Activated naive CD8-positive, alpha-beta T cell (primary cell): ENCODE measurements around the gene EXOC4.

Source experiments
- H3K27ac Mint-ChIP-seq: one replicate; pipeline ENCODE4 v1.8.0; 2021; ENCODE audit warnings: mixed read lengths
- H3K27me3 Mint-ChIP-seq: one replicate; pipeline ENCODE4 v1.8.0; 2021; ENCODE audit warnings: mixed read lengths
- H3K36me3 Mint-ChIP-seq: one replicate; pipeline ENCODE4 v1.8.0; 2021; ENCODE audit warnings: mixed read lengths
- H3K4me1 Mint-ChIP-seq: one replicate; pipeline ENCODE4 v1.8.0; 2021; ENCODE audit warnings: low read depth, mixed read lengths
- H3K4me3 Mint-ChIP-seq: one replicate; pipeline ENCODE4 v1.8.0; 2021; ENCODE audit warnings: mild to moderate bottlenecking, mixed read lengths
- H3K9me3 Mint-ChIP-seq: one replicate; pipeline ENCODE4 v1.8.0; 2021; ENCODE audit warnings: low read depth, mixed read lengths

Gene EXOC4

DNA sequence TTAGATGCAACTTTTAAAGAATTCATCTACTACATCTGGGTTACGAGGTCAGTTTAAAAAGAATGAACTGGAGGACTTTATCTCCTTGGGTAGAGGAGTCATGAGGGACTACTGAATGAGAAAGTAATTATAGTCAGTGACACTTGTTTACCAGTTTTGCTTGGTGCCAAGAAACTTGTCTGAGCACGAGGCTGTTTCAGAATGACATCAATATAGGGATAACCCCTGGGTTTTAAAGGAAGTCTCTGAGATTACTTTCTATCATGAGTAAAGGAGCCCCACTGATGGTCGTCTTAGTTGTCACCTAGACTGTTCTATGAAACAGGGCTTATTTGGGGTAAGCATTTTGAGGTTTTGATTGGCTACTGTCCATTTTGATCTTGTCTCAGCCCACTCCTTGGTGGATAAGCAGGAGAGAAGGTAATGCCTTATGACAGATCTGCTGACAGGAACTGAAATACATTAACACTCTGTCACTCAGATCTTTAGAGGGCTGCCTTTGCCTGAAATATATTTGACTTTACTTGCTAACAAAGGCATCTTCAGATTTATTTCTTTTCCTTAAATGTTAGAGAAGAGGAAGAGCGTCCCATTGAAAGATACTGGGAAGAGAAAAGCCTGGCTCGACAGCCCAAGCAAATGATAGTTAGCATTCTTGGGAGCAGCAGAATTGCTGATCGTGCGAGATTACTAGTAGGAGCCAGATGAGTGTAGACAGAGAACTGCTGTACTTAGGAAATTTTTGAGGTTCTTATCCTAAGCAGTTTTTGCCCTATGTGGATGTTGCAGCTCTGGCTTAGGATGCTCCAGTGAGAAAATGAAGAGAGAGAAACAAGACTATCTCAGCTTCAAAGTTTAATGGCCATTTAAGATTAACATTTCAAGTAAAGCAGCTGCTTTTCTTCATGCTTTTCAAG lies 575.1 kb downstream of the EXOC4 start:
- no peak overlapping the region for H3K4me3 Mint-ChIP-seq
- H3K27me3 Mint-ChIP-seq: no peaks in the 10 kb centered on the region
- H3K9me3 Mint-ChIP-seq: peaks cover 15% of the 10 kb centered on the region
- H3K36me3 Mint-ChIP-seq: peaks cover 36% of the 10 kb centered on the region
- H3K27ac Mint-ChIP-seq: no peak overlapping the region
- H3K4me1 Mint-ChIP-seq: peaks cover 11% of the 10 kb centered on the region

DNA sequence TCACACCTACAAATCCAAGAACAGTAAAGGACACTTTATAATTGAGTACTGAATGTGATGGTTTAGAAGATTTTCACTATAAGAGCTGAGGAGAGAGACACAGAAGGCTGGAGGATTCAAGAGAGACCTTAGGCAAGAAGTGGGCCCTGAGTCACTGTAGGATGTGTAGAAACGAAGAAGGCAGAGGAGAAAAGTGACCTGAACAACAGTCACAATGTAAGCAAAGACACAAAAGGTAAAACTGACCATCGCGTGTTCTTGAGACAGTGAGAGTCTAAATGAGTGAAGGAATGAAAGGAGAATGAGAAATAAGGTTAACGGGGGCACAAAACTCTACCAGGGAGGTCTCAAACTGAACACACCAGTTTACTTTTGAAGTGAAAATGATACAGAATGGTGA lies 576.0 kb downstream of the EXOC4 start:
- Mint-ChIP-seq H3K4me3 (no peak overlapping the region), H3K27ac (no peak overlapping the region), H3K36me3 (peaks cover 32% of the 10 kb centered on the region), H3K27me3 (no peaks in the 10 kb centered on the region), H3K9me3 (peaks cover 15% of the 10 kb centered on the region), H3K4me1 (peaks cover 7% of the 10 kb centered on the region)

DNA sequence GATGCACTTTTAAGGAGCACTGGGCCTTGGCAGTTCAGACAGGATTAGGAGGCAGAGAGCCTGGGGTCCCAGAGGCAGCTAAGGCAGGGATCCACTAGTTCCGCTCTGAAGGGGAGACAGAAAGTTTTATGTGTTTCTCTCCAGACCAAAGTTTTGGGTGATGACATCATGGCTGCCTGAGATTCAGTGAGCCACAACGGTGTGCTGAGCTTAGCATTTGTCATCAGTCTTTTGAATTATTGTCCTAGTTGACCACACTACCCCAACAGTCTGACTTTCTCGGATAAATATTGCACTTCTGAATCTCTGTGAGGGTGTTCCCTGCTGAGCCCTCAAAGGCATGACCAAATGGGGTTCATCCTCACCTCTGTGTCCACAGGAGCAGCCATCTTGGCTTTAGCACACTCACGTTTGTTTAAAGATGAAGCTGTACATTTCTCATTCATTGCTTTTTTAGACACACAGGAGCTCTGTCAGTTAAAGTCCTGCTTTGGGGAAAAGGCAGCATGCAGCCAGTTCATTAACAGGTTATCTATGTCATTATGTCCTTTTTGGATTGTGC lies 576.5 kb downstream of the EXOC4 start:
- no peaks in the 10 kb centered on the region for H3K27me3 Mint-ChIP-seq
- H3K9me3 Mint-ChIP-seq: peaks cover 15% of the 10 kb centered on the region
- no peak overlapping the region for H3K4me3 Mint-ChIP-seq
- H3K27ac Mint-ChIP-seq: no peak overlapping the region
- H3K4me1 Mint-ChIP-seq: peaks cover 2% of the 10 kb centered on the region
- H3K36me3 Mint-ChIP-seq: peaks cover 34% of the 10 kb centered on the region

DNA sequence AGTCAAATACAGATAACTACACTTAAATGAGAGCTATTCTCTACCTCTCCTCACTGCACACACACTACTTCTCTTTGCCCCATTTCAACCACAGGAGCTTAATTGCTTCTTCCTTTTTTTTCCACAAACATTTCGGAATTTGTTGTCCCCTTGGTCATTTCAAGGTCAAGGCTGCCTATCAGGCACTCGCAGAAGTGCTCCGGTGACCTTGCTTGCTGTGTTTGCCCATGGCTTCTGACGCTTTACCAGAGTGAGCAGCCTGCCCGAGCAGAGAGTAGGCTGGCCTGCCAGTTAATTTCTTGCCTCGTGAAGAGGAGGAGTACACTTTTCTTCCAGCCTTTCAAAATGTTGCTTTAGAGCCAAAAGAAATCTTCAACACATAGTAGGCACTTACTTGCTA lies 577.2 kb downstream of the EXOC4 start:
- Mint-ChIP-seq H3K4me1 (no peaks in the 10 kb centered on the region), H3K27me3 (no peaks in the 10 kb centered on the region), H3K9me3 (peaks cover 15% of the 10 kb centered on the region), H3K27ac (no peak overlapping the region), H3K4me3 (no peak overlapping the region), H3K36me3 (peaks cover 34% of the 10 kb centered on the region)

DNA sequence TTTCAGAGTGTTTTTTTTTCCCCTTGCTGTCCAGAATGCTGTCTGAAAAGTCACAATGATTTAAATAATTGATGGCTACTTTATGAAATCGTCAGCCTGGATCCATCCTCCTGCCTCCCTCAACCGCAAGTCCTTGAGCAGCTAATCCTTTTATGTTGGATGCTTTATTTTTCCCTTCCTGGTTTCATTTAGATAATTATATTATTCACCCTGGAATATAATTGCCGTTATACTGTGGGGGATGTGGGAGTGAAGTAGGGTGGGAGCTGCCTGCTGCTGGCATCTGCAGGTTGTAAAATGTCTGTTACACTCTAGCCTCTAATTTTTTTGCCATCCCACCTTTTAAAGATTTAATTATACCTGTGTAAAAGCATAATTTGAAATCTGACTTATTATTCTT lies 583.8 kb downstream of the EXOC4 start:
- H3K27me3 Mint-ChIP-seq: no peaks in the 10 kb centered on the region
- H3K36me3 Mint-ChIP-seq: peaks cover 32% of the 10 kb centered on the region
- peaks cover 22% of the 10 kb centered on the region for H3K9me3 Mint-ChIP-seq
- H3K4me3 Mint-ChIP-seq: no peak overlapping the region
- no peaks in the 10 kb centered on the region for H3K4me1 Mint-ChIP-seq
- H3K27ac Mint-ChIP-seq: no peak overlapping the region

DNA sequence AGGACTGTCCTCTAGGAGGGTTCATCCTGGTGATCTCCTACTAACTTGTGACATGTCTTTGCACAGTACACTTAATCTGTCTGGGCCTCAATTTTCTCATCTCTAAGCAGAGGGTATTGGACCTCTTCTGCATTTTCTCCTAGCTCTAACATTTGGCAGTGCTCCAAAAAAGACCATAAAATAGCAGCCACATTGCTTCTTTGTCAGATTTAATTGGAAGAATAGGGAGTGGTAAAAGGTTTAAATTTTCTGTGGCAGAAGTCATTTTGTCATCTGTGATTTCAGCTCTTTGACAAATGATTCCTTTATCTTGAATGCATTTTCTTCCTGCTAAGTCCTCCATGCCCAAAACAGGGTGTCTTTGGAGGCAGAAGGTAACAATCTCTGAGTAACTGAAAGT lies 584.3 kb downstream of the EXOC4 start:
- no peaks in the 10 kb centered on the region for H3K4me1 Mint-ChIP-seq
- H3K36me3 Mint-ChIP-seq: peaks cover 30% of the 10 kb centered on the region
- peaks cover 17% of the 10 kb centered on the region for H3K9me3 Mint-ChIP-seq
- H3K27me3 Mint-ChIP-seq: no peaks in the 10 kb centered on the region
- H3K4me3 Mint-ChIP-seq: no peak overlapping the region
- no peak overlapping the region for H3K27ac Mint-ChIP-seq

DNA sequence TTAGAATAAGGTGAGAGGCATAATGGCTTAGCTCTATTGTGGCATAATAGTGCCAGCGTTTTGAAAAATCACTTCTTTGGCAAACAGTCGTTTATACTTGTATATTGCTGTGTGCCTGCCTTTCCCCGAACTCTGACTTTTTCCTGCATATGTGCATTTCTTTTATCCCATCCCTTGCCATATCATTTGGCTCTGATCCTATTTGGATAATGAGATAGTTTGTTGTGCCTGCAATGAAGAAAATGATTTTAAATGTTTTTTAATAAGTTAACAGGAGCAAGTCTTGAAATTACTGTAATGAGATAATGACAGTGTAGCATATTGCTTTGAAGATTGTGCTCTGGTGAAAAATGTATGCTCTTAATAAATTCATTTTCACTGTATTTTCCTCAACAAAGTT lies 586.2 kb downstream of the EXOC4 start:
- H3K4me3 Mint-ChIP-seq: no peak overlapping the region
- H3K27ac Mint-ChIP-seq: no peak overlapping the region
- H3K36me3 Mint-ChIP-seq: peaks cover 26% of the 10 kb centered on the region
- no peaks in the 10 kb centered on the region for H3K27me3 Mint-ChIP-seq
- H3K4me1 Mint-ChIP-seq: peaks cover 2% of the 10 kb centered on the region
- peaks cover 12% of the 10 kb centered on the region for H3K9me3 Mint-ChIP-seq

DNA sequence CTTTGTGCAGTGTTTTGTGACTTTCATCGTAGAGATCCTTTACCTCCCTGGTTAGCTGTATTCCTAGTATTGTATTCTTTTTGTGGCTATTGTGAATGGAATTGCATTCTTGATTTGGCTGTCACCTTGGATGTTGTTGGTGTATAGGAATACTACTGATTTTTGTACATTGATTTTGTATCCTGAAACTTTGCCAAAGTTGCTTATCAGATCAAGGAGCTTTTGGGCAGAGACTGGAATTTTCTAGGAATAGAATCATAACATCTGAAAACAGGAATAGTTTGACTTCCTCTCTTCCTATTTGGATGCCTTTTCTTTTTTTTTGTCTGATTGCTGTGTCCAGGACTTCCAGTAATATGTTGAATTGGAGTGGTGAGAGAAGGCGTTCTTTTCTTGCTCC lies 590.5 kb downstream of the EXOC4 start:
- Mint-ChIP-seq H3K9me3 (peaks cover 12% of the 10 kb centered on the region), H3K4me3 (no peak overlapping the region), H3K4me1 (peaks cover 4% of the 10 kb centered on the region), H3K27ac (no peak overlapping the region), H3K27me3 (no peaks in the 10 kb centered on the region), H3K36me3 (peaks cover 21% of the 10 kb centered on the region)

DNA sequence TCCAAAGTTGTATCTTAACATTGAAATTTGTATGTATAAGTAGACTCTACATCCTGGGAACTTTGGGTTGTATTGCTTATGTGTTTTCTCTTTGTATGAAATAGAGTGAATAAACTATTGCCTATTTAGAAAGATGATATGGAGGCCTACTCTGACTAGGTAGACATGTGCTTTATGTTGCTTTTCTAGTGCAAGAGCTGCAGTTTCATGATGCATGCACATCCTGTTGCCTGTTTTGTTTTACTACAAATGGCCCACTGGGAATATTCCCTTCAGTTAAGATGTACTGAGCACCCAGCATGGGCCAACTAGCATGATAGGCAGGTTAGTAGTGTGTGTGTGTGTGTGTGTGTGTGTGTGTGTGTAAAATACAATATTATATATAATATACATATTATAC lies 592.1 kb downstream of the EXOC4 start:
- peaks cover 3% of the 10 kb centered on the region for H3K9me3 Mint-ChIP-seq
- H3K4me1 Mint-ChIP-seq: peaks cover 4% of the 10 kb centered on the region
- no peak overlapping the region for H3K27ac Mint-ChIP-seq
- peaks cover 19% of the 10 kb centered on the region for H3K36me3 Mint-ChIP-seq
- no peaks in the 10 kb centered on the region for H3K27me3 Mint-ChIP-seq
- H3K4me3 Mint-ChIP-seq: no peak overlapping the region

DNA sequence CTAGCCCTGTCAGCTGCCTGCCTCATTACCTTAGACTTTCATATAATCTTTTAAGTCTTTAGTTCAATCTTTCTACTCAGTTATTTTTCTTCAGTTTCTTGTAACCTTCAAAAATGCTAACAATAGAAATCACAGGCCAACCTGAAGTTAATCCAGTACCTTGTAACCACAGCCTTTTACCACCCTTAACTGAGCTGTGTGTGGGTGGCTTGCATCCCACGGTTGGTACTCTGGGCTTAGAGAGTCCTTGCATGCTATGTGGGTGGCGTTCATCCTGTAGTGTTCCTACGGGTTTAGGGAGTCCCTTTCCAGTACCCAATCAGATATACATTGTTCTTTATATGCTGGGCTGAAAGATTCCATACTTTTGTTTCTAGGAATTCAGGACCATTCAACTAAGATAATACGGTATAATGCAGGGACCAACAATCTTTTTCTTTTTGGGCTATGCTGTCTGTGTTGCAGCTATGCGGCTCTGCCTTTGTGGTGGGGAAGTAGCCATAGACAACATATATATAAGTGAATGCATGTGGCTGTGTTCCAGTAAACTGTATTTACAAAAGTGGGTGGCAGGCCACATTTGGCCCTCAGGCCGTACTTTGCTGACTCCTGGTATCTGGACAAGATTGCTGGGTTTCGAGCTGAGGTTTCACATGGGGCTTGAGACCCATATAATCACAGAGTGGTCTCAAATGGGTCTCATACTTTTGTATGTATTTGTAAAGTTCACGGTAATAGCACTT lies 593.5 kb downstream of the EXOC4 start:
- Mint-ChIP-seq H3K4me1 (peaks cover 4% of the 10 kb centered on the region), H3K9me3 (no peaks in the 10 kb centered on the region), H3K27ac (no peak overlapping the region), H3K27me3 (no peaks in the 10 kb centered on the region), H3K36me3 (peaks cover 17% of the 10 kb centered on the region), H3K4me3 (no peak overlapping the region)

DNA sequence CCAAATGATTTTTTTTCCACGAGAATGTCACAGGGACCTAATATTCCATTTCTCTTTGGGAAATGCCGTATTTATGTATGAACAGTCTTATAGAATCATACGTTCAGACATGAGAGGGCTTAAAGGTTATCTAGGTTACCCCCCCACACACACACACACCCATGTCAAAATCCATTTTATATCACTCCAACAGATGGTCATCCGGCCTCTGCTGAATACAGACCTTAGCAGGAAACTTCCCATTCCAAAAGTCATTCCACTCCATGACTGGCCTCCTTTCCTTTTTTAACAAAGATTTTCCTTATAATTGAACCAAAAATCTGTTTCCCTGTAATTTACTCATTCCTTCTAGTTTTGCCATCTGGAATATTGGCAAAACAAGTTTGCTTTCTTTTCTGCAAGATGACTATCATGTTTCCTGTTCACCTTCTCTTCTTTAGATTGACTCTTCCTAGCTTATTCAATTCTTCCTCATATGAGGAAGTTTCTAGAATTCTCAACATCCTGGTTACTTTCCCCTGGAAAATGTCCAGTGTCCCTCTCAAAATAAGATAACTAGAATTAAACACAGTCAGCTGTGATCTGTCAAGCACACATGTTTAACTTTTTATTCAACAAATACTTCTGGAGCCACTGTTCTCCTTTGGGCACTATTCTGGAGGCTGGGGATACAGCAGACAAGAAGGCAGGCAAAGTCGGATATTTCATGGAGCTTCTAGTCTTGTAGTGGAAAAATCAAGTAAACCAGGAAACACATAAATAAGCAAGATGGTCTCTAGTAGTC lies 597.8 kb downstream of the EXOC4 start:
- Mint-ChIP-seq H3K9me3 (no peaks in the 10 kb centered on the region), H3K27me3 (no peaks in the 10 kb centered on the region), H3K4me1 (no peaks in the 10 kb centered on the region)

DNA sequence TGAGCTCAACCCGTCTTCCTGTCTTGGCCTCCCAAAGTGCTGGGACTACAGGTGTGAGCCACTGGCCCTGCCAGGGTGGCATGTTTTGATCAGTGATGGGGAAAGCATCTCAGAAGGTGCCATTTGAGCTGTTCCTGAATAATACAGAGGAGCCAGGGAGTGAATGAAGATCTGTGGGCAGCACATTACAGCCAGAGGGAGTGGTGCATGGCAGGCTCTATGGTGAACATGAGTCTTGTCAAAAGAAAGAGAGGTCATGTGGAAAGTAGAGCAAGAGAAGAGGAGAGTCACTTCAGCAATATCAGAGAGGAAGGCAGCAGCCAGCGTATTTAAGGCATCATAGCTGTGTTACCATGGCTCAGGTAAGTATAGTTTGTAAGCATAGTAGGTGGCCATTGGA lies 598.5 kb downstream of the EXOC4 start:
- no peak overlapping the region for H3K4me3 Mint-ChIP-seq
- H3K27me3 Mint-ChIP-seq: no peaks in the 10 kb centered on the region
- no peaks in the 10 kb centered on the region for H3K4me1 Mint-ChIP-seq
- H3K36me3 Mint-ChIP-seq: peaks cover 13% of the 10 kb centered on the region
- H3K27ac Mint-ChIP-seq: no peak overlapping the region
- no peaks in the 10 kb centered on the region for H3K9me3 Mint-ChIP-seq

More for the DNA sequence above, 597.8 kb downstream of the EXOC4 start:
- Mint-ChIP-seq H3K36me3 (peaks cover 13% of the 10 kb centered on the region), H3K27ac (no peak overlapping the region), H3K4me3 (no peak overlapping the region)

DNA sequence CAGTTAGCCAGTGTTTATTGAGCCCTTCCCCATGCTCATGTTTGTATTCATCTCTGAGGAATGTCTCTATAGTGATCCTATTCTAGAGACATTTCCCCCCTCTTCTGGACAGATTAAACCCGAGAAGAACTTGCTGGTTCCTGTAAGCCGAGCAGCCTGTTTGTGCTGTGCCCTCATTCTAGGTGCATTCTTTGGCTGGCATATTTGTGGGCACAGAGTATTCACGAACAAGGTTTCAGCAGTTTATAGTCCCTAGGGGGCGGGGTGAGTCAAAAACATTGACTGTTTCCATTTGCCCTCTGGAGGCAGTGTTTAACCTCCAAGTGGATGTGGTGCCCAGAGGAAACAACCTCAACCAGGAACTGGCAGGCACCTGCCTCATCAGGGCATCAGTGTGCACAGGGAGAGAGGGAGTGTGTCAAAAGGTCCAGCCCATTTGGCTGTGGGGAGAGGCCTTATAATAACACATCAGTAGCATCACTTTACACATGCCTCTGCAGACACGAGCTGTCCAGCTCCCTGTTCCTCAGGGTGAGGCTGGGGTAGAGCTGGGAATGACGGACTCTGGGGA lies 600.9 kb downstream of the EXOC4 start:
- Mint-ChIP-seq H3K4me1 (no peaks in the 10 kb centered on the region), H3K27me3 (no peaks in the 10 kb centered on the region), H3K36me3 (peaks cover 7% of the 10 kb centered on the region), H3K27ac (no peak overlapping the region), H3K9me3 (no peaks in the 10 kb centered on the region), H3K4me3 (no peak overlapping the region)

DNA sequence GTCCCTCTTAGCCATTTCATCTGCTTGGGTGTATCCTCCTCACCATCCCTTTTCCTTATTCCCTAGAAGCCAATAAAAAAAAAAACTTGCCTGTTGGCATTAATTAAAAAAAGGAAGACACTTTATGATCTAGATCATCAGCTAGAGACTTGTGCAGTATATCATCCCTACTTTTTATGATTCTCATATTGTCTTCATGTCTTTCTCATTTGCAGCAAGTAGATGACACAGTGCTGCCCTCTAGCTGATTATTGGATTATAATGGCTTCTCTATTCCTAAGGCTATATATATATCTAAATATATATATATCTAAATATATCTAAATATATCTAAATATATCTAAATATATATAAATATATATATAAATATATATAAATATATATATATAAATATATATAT lies 601.9 kb downstream of the EXOC4 start:
- Mint-ChIP-seq H3K36me3 (peaks cover 9% of the 10 kb centered on the region), H3K4me1 (no peaks in the 10 kb centered on the region), H3K27me3 (no peaks in the 10 kb centered on the region), H3K4me3 (no peak overlapping the region), H3K9me3 (no peaks in the 10 kb centered on the region), H3K27ac (no peak overlapping the region)
